Liver (tissue), 9 donors: Measurements from ENCODE around the gene ANAPC4. TPM values are rescaled to one million over a fixed set of nuclear protein-coding genes. Genes with fewer than 3 reads are reported as not detected.

Experiments
- DNase-seq: peaks from one replicate; pipeline ENCODE4 v3.0.0-alpha.2; 2017; ENCODE audit warnings: low spot score
- H3K27ac ChIP-seq, 2 donors: one replicate each; pipeline ENCODE4 v1.7.0; 2013; ENCODE audit warnings: inconsistent platforms in 2 of 2, low read length in 2 of 2, control low read depth in 1 of 2, low read depth in 1 of 2, mild to moderate bottlenecking in 1 of 2
- H3K27me3 ChIP-seq, 4 donors: one replicate each; pipeline versions ENCODE4 v1.6.1 to v1.7.0; 2013; ENCODE audit warnings: low read length in 3 of 4, inconsistent platforms in 1 of 4, mild to moderate bottlenecking in 1 of 4, moderate library complexity in 1 of 4; ENCODE audit not compliant: control insufficient read depth in 4 of 4, insufficient read depth in 4 of 4
- H3K36me3 ChIP-seq, 4 donors: one replicate each; pipeline versions ENCODE4 v1.6.1 to v1.7.0; 2013; ENCODE audit warnings: low read length in 3 of 4, mild to moderate bottlenecking in 3 of 4, low read depth in 1 of 4, moderate library complexity in 1 of 4; ENCODE audit not compliant: control insufficient read depth in 4 of 4, insufficient read depth in 3 of 4
- H3K4me1 ChIP-seq, 4 donors: one replicate each; pipeline versions ENCODE4 v1.6.1 to v1.7.0; 2013; ENCODE audit warnings: low read length in 3 of 4, mild to moderate bottlenecking in 3 of 4, moderate library complexity in 1 of 4; ENCODE audit not compliant: control insufficient read depth in 4 of 4, insufficient read depth in 4 of 4
- H3K4me3 ChIP-seq, 3 donors: one replicate each; pipeline versions ENCODE4 v1.6.1 to v1.7.0; 2013; ENCODE audit warnings: low read length in 3 of 3, control low read depth in 1 of 3, low read depth in 1 of 3, mild to moderate bottlenecking in 1 of 3
- H3K9ac ChIP-seq, 2 donors: one replicate each; pipeline ENCODE4 v1.7.0; 2013; ENCODE audit warnings: low read length in 2 of 2, mild to moderate bottlenecking in 2 of 2, moderate library complexity in 2 of 2, control low read depth in 1 of 2, low read depth in 1 of 2
- H3K9me3 ChIP-seq, 4 donors: one replicate each; pipeline versions ENCODE4 v1.6.1 to v1.7.0; 2013; ENCODE audit warnings: low read length in 3 of 4; ENCODE audit not compliant: control insufficient read depth in 4 of 4
- ATF3 ChIP-seq: IDR thresholded peaks from 2 replicates; pipeline ENCODE4 v1.6.1; 2016; ENCODE audit warnings: antibody characterized with exemption
- CTCF ChIP-seq: fragments of 150-350 bp; IDR thresholded peaks from 2 replicates; pipeline ENCODE4 v1.5.1; 2017; ENCODE audit warnings: improper control_type of control experiment, low read depth, low read length; ENCODE audit not compliant: missing input control
- EGR1 ChIP-seq, 2 donors: IDR thresholded peaks; 2 replicates each; pipeline ENCODE4 v1.6.1; 2016 to 2018; ENCODE audit warnings: antibody characterized with exemption in 2 of 2, low read depth in 2 of 2
- FOXA1 ChIP-seq: IDR thresholded peaks from 2 replicates; pipeline ENCODE4 v1.6.1; 2016; ENCODE audit warnings: antibody characterized with exemption
- FOXA2 ChIP-seq: IDR thresholded peaks from 2 replicates; pipeline ENCODE4 v1.6.1; 2016; ENCODE audit warnings: antibody characterized with exemption
- GABPA ChIP-seq, 2 donors: IDR thresholded peaks in 1 of 2; conservative IDR thresholded peaks in 1 of 2; 2 replicates each; pipeline ENCODE4 v1.6.1; 2016; ENCODE audit warnings: antibody characterized with exemption in 2 of 2, mild to moderate bottlenecking in 1 of 2, moderate library complexity in 1 of 2
- HNF4A ChIP-seq, 2 donors: conservative IDR thresholded peaks; 2 replicates each; pipeline ENCODE4 v1.6.1; 2016; ENCODE audit warnings: antibody characterized with exemption in 2 of 2, mild to moderate bottlenecking in 2 of 2
- HNF4G ChIP-seq: IDR thresholded peaks from 2 replicates; pipeline ENCODE4 v1.6.1; 2016; ENCODE audit warnings: antibody characterized with exemption
- JUND ChIP-seq, 2 donors: IDR thresholded peaks; 2 replicates each; pipeline ENCODE4 v1.6.1; 2016; ENCODE audit warnings: antibody characterized with exemption in 2 of 2
- MAX ChIP-seq: IDR thresholded peaks from 2 replicates; pipeline ENCODE4 v1.6.1; 2016; ENCODE audit warnings: antibody characterized with exemption
- NR2F2 ChIP-seq: IDR thresholded peaks from 2 replicates; pipeline ENCODE4 v1.6.1; 2016; ENCODE audit warnings: antibody characterized with exemption
- RAD21 ChIP-seq, 2 donors: IDR thresholded peaks; 2 replicates each; pipeline ENCODE4 v1.6.1; 2016; ENCODE audit warnings: antibody characterized with exemption in 2 of 2, mild to moderate bottlenecking in 2 of 2
- REST ChIP-seq: IDR thresholded peaks from 2 replicates; pipeline ENCODE4 v1.6.1; 2016; ENCODE audit warnings: antibody characterized with exemption, mild to moderate bottlenecking
- RXRA ChIP-seq, 2 donors: IDR thresholded peaks; 2 replicates each; pipeline ENCODE4 v1.6.1; 2017 to 2018; ENCODE audit warnings: antibody characterized with exemption in 2 of 2, mild to moderate bottlenecking in 1 of 2
- SP1 ChIP-seq: IDR thresholded peaks from 2 replicates; pipeline ENCODE4 v1.6.1; 2018; ENCODE audit warnings: antibody characterized with exemption, mild to moderate bottlenecking
- TAF1 ChIP-seq: conservative IDR thresholded peaks from 2 replicates; pipeline ENCODE4 v1.6.1; 2016; ENCODE audit warnings: antibody characterized with exemption, mild to moderate bottlenecking
- YY1 ChIP-seq: IDR thresholded peaks from 2 replicates; pipeline ENCODE4 v1.6.1; 2016; ENCODE audit warnings: antibody characterized with exemption, mild to moderate bottlenecking
- ZBTB33 ChIP-seq: IDR thresholded peaks from 2 replicates; pipeline ENCODE4 v1.6.1; 2016; ENCODE audit warnings: antibody characterized with exemption
- WGBS: extraction: QIAGEN DNeasy Blood & Tissue Kit; methylation state at CpG from one replicate; pipeline ENCODE4 v1.1.7; 2013; 5-methylcytosine and 5-hydroxymethylcytosine counted together
- polyA plus RNA-seq, 2 donors: library from polyadenylated mRNA; stranded (reverse) in 1 of 2; unstranded in 1 of 2; fragments of 200-250 nt in 1 of 2; fragments of >200 nt in 1 of 2; fragmentation: Nextera tagmentation in 1 of 2; extraction: Ambion mirVana in 1 of 2; gene quantifications; one replicate each; pipeline versions ENCODE4 v1.2.1 to v1.2.3, GENCODE V29; 2013 to 2015
- total RNA-seq, 2 donors: library from RNA; depleted of rRNA; stranded (reverse); fragments of >200 nt; gene quantifications; one replicate each; pipeline ENCODE4 v1.2.3, GENCODE V29; 2014
- donor health status: healthy.
- donor health status: healthy.
- donor health status: healthy.
- donor health status: healthy.
- donor health status: healthy.

ANAPC4 gene
- total and polyA plus RNA-seq, 4 donors, result 5.7 to 17.3 (median 11.0) TPM

- Histone ChIP-seq H3K4me3 (no peak overlapping the region), H3K36me3 (no peaks in the 10 kb centered on the region), H3K27ac (no peak overlapping the region), H3K9ac (no peak overlapping the region), H3K27me3 (no peaks in the 10 kb centered on the region), H3K4me1 (peaks cover 3 to 18% (median 17%) of the 10 kb centered on the region in 4 donors), H3K9me3 (no peaks in the 10 kb centered on the region)
- TF ChIP-seq RXRA (IDR thresholded peaks at IDR 0.05) (no peak), NR2F2 (no peak), REST (no peak), FOXA2 (no peak), GABPA (IDR thresholded peaks at IDR 0.05 in 1 of 2, conservative IDR thresholded peaks at IDR 0.05 in 1 of 2) (no peak), EGR1 (IDR thresholded peaks at IDR 0.05; ENCODE audit: low read depth in 2 of 2) (no peak), JUND (IDR thresholded peaks at IDR 0.05) (no peak), TAF1 (no peak), HNF4A (conservative IDR thresholded peaks at IDR 0.05) (no peak), YY1 (no peak), FOXA1 (no peak), CTCF (no peak), ATF3 (no peak), MAX (no peak), HNF4G (no peak), RAD21 (IDR thresholded peaks at IDR 0.05) (no peak), ZBTB33 (no peak), SP1 (no peak)
- no peak for DNase-seq
- 92% methylated on average over 5 of the region's 5 CpGs for WGBS
These were observed 50.8 kb downstream of the ANAPC4 start for GRCh38 chr4:25427871-25428270.
